K562 (cell line): ENCODE results near the gene NBEA. TPM values are rescaled to one million over a fixed set of nuclear protein-coding genes. Genes with fewer than 3 reads are reported as not detected.

ENCODE experiments used
- CBX5 ChIP-seq: IDR thresholded peaks from 2 replicates; pipeline ENCODE4 v1.6.1; 2014; ENCODE audit warnings: low read depth, borderline replicate concordance
- TAF15 ChIP-seq: fragments of 200-400 bp; formaldehyde crosslinking; IDR thresholded peaks from 2 replicates; pipeline ENCODE4 v1.6.1; 2017; ENCODE audit warnings: mild to moderate bottlenecking, low read depth, low read length, moderate library complexity
- ZNF696 ChIP-seq: fragments of 250-450 bp; sonication (Bioruptor Pico); conservative IDR thresholded peaks from 2 replicates; pipeline ENCODE4 v1.4.0; 2020; ENCODE audit warnings: mild to moderate bottlenecking, moderate library complexity
- polyA plus RNA-seq, 8 experiments: library from polyadenylated mRNA; depleted of rRNA in 4 of 8; stranded (reverse) in 5 of 8; unstranded in 3 of 8; fragments of >200 nt; fragmentation: Nextera tagmentation in 2 of 8; fragmentation: Illumina TruSeq in 1 of 8; extraction: Ambion mirVana in 2 of 8; extraction: Trizol in 1 of 8; gene quantifications; 2 replicates each; pipeline versions ENCODE4 v1.2.1 to v1.2.3, GENCODE V29; 2011 to 2014; ENCODE audit warnings: inconsistent platforms in 1 of 8, missing spikeins in 1 of 8
- total RNA-seq, 7 experiments: library from RNA; depleted of rRNA in 6 of 7; stranded (reverse); fragments of >200 nt in 6 of 7; fragmentation: Illumina TruSeq in 2 of 7; extraction: Trizol in 2 of 7; gene quantifications; 2 replicates each; pipeline versions ENCODE4 v1.2.1 to v1.2.3, GENCODE V29; 2011 to 2021; ENCODE audit warnings: low replicate concordance in 1 of 7
- TF ChIP-seq, protein P1 (sequence below), 2 experiments: fragments of 450-650 bp; formaldehyde crosslinking in 1 of 2; IDR thresholded peaks; 2 replicates each; pipeline versions ENCODE4 v1.4.0 to v1.6.1; 2014 to 2020; ENCODE audit warnings: mild to moderate bottlenecking in 2 of 2, borderline replicate concordance in 1 of 2, low read depth in 1 of 2
- TF ChIP-seq, protein P2 (sequence below): fragments of 450-650 bp; formaldehyde crosslinking; conservative IDR thresholded peaks from 2 replicates; pipeline ENCODE4 v1.4.0; 2022; ENCODE audit warnings: mild to moderate bottlenecking, missing genetic modification characterization
- TF ChIP-seq, protein P3 (sequence below): sonication (generic); formaldehyde crosslinking; IDR thresholded peaks from 2 replicates; pipeline ENCODE4 v1.8.0; 2023; ENCODE audit warnings: mild to moderate bottlenecking, missing genetic modification reagents

NBEA gene
- total and polyA plus RNA-seq, 9 of the 15 experiments (the other 6 are each of a cell fraction or from before 2014, with no cell fraction given), result 0.03 to 0.94 (median 0.05) TPM; not detected in 2

DNA sequence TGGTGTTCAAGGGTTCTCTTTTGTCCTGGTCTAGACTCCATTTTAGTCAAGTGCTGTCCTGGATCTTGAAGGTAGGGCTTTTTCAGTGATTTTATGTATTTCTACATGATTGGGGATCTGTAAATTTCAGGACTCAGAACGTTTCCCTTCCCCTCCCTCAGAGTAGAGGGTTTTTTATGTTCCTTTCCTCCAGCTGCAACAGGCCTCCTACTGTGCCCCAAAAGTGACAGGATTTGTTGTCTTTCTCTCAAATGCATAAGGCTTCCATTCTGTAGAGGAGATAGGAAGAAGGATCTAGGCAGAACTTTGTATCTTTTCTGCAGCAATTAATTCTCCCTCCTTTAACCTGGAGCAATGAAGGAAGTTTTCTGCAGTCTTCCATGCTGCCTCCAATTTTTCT, 283.1 kb downstream of the NBEA start (continued):
- TF ChIP-seq, protein P1, sequence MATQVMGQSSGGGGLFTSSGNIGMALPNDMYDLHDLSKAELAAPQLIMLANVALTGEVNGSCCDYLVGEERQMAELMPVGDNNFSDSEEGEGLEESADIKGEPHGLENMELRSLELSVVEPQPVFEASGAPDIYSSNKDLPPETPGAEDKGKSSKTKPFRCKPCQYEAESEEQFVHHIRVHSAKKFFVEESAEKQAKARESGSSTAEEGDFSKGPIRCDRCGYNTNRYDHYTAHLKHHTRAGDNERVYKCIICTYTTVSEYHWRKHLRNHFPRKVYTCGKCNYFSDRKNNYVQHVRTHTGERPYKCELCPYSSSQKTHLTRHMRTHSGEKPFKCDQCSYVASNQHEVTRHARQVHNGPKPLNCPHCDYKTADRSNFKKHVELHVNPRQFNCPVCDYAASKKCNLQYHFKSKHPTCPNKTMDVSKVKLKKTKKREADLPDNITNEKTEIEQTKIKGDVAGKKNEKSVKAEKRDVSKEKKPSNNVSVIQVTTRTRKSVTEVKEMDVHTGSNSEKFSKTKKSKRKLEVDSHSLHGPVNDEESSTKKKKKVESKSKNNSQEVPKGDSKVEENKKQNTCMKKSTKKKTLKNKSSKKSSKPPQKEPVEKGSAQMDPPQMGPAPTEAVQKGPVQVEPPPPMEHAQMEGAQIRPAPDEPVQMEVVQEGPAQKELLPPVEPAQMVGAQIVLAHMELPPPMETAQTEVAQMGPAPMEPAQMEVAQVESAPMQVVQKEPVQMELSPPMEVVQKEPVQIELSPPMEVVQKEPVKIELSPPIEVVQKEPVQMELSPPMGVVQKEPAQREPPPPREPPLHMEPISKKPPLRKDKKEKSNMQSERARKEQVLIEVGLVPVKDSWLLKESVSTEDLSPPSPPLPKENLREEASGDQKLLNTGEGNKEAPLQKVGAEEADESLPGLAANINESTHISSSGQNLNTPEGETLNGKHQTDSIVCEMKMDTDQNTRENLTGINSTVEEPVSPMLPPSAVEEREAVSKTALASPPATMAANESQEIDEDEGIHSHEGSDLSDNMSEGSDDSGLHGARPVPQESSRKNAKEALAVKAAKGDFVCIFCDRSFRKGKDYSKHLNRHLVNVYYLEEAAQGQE (IDR thresholded peaks at IDR 0.05; ENCODE audit: borderline replicate concordance), result no peak
- TF ChIP-seq, protein P1 (CRISPR knock-in tag; IDR thresholded peaks at IDR 0.05; ENCODE audit: low read depth), result no peak
- TF ChIP-seq TAF15 (no peak), CBX5 (no peak), ZNF696 (CRISPR knock-in tag) (no peak)
- TF ChIP-seq, protein P2, sequence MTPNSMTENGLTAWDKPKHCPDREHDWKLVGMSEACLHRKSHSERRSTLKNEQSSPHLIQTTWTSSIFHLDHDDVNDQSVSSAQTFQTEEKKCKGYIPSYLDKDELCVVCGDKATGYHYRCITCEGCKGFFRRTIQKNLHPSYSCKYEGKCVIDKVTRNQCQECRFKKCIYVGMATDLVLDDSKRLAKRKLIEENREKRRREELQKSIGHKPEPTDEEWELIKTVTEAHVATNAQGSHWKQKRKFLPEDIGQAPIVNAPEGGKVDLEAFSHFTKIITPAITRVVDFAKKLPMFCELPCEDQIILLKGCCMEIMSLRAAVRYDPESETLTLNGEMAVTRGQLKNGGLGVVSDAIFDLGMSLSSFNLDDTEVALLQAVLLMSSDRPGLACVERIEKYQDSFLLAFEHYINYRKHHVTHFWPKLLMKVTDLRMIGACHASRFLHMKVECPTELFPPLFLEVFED, result no peak
- TF ChIP-seq, protein P3, sequence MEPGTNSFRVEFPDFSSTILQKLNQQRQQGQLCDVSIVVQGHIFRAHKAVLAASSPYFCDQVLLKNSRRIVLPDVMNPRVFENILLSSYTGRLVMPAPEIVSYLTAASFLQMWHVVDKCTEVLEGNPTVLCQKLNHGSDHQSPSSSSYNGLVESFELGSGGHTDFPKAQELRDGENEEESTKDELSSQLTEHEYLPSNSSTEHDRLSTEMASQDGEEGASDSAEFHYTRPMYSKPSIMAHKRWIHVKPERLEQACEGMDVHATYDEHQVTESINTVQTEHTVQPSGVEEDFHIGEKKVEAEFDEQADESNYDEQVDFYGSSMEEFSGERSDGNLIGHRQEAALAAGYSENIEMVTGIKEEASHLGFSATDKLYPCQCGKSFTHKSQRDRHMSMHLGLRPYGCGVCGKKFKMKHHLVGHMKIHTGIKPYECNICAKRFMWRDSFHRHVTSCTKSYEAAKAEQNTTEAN (CRISPR knock-in tag), result no peak
